Liver (tissue), 3 donors: Measurements from ENCODE around the gene CSNK1G1.

ENCODE experiments used
- ATF3 ChIP-seq: IDR thresholded peaks from 2 replicates; pipeline ENCODE4 v1.6.1; 2016; ENCODE audit warnings: antibody characterized with exemption
- EGR1 ChIP-seq, 2 donors: IDR thresholded peaks; 2 replicates each; pipeline ENCODE4 v1.6.1; 2016 to 2018; ENCODE audit warnings: antibody characterized with exemption in 2 of 2, low read depth in 2 of 2
- HNF4A ChIP-seq, 2 donors: conservative IDR thresholded peaks; 2 replicates each; pipeline ENCODE4 v1.6.1; 2016; ENCODE audit warnings: antibody characterized with exemption in 2 of 2, mild to moderate bottlenecking in 2 of 2
- HNF4G ChIP-seq: IDR thresholded peaks from 2 replicates; pipeline ENCODE4 v1.6.1; 2016; ENCODE audit warnings: antibody characterized with exemption
- MAX ChIP-seq: IDR thresholded peaks from 2 replicates; pipeline ENCODE4 v1.6.1; 2016; ENCODE audit warnings: antibody characterized with exemption
- NR2F2 ChIP-seq: IDR thresholded peaks from 2 replicates; pipeline ENCODE4 v1.6.1; 2016; ENCODE audit warnings: antibody characterized with exemption
- RAD21 ChIP-seq, 2 donors: IDR thresholded peaks; 2 replicates each; pipeline ENCODE4 v1.6.1; 2016; ENCODE audit warnings: antibody characterized with exemption in 2 of 2, mild to moderate bottlenecking in 2 of 2
- REST ChIP-seq: IDR thresholded peaks from 2 replicates; pipeline ENCODE4 v1.6.1; 2016; ENCODE audit warnings: antibody characterized with exemption, mild to moderate bottlenecking
- RXRA ChIP-seq, 2 donors: IDR thresholded peaks; 2 replicates each; pipeline ENCODE4 v1.6.1; 2017 to 2018; ENCODE audit warnings: antibody characterized with exemption in 2 of 2, mild to moderate bottlenecking in 1 of 2
- SP1 ChIP-seq: IDR thresholded peaks from 2 replicates; pipeline ENCODE4 v1.6.1; 2018; ENCODE audit warnings: antibody characterized with exemption, mild to moderate bottlenecking
- TAF1 ChIP-seq: conservative IDR thresholded peaks from 2 replicates; pipeline ENCODE4 v1.6.1; 2016; ENCODE audit warnings: antibody characterized with exemption, mild to moderate bottlenecking
- YY1 ChIP-seq: IDR thresholded peaks from 2 replicates; pipeline ENCODE4 v1.6.1; 2016; ENCODE audit warnings: antibody characterized with exemption, mild to moderate bottlenecking
- TF ChIP-seq, protein P1 (sequence below): fragments of 150-350 bp; IDR thresholded peaks from 2 replicates; pipeline ENCODE4 v1.5.1; 2017; ENCODE audit warnings: improper control_type of control experiment, low read depth, low read length; ENCODE audit not compliant: missing input control
- TF ChIP-seq, protein P2 (sequence below): IDR thresholded peaks from 2 replicates; pipeline ENCODE4 v1.6.1; 2016; ENCODE audit warnings: antibody characterized with exemption
- donor health status: healthy.
- donor health status: healthy.

- TF ChIP-seq, protein P1, sequence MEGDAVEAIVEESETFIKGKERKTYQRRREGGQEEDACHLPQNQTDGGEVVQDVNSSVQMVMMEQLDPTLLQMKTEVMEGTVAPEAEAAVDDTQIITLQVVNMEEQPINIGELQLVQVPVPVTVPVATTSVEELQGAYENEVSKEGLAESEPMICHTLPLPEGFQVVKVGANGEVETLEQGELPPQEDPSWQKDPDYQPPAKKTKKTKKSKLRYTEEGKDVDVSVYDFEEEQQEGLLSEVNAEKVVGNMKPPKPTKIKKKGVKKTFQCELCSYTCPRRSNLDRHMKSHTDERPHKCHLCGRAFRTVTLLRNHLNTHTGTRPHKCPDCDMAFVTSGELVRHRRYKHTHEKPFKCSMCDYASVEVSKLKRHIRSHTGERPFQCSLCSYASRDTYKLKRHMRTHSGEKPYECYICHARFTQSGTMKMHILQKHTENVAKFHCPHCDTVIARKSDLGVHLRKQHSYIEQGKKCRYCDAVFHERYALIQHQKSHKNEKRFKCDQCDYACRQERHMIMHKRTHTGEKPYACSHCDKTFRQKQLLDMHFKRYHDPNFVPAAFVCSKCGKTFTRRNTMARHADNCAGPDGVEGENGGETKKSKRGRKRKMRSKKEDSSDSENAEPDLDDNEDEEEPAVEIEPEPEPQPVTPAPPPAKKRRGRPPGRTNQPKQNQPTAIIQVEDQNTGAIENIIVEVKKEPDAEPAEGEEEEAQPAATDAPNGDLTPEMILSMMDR: no peak
- no peak for TF ChIP-seq HNF4G
- TF ChIP-seq, protein P2, sequence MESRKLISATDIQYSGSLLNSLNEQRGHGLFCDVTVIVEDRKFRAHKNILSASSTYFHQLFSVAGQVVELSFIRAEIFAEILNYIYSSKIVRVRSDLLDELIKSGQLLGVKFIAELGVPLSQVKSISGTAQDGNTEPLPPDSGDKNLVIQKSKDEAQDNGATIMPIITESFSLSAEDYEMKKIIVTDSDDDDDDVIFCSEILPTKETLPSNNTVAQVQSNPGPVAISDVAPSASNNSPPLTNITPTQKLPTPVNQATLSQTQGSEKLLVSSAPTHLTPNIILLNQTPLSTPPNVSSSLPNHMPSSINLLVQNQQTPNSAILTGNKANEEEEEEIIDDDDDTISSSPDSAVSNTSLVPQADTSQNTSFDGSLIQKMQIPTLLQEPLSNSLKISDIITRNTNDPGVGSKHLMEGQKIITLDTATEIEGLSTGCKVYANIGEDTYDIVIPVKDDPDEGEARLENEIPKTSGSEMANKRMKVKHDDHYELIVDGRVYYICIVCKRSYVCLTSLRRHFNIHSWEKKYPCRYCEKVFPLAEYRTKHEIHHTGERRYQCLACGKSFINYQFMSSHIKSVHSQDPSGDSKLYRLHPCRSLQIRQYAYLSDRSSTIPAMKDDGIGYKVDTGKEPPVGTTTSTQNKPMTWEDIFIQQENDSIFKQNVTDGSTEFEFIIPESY: no peak
- TF ChIP-seq REST: no peak
- no peak for TF ChIP-seq MAX
- no peak for TF ChIP-seq TAF1
- TF ChIP-seq EGR1 (IDR thresholded peaks at IDR 0.05; ENCODE audit: low read depth in 2 of 2): no peak
- no peak for TF ChIP-seq NR2F2
- no peak for TF ChIP-seq ATF3
- TF ChIP-seq YY1: no peak
- TF ChIP-seq RAD21 (IDR thresholded peaks at IDR 0.05): no peak
- TF ChIP-seq RXRA (IDR thresholded peaks at IDR 0.05): no peak
- TF ChIP-seq HNF4A (conservative IDR thresholded peaks at IDR 0.05): peak in 1 of 2 donors; percentile 6
- no peak for TF ChIP-seq SP1
Measured at GRCh38 chr15:64249406-64249805, 106.6 kb downstream of the CSNK1G1 start.
